SK-N-SH (cell line): ENCODE results near the gene ERMAP.

ENCODE experiments used
- CTCF ChIP-seq: fragments of 200-600 bp; sonication (generic); IDR thresholded peaks from 2 replicates; pipeline ENCODE4 v1.6.1; 2017; ENCODE audit warnings: antibody characterized with exemption, mild to moderate bottlenecking, moderate library complexity
- EP300 ChIP-seq, 2 experiments: IDR thresholded peaks; 2 replicates each; pipeline versions ENCODE4 v1.4.0 to v1.6.1; 2012; ENCODE audit warnings: borderline replicate concordance in 1 of 2, low read depth in 1 of 2, low read length in 1 of 2
- EZH2phosphoT487 ChIP-seq: fragments of 200-600 bp; sonication (generic); IDR thresholded peaks from 2 replicates; pipeline ENCODE4 v1.6.1; 2017; ENCODE audit warnings: low read depth, mixed run types, mild to moderate bottlenecking, antibody characterized with exemption, moderate library complexity, borderline replicate concordance
- FOXM1 ChIP-seq: IDR thresholded peaks from 2 replicates; pipeline ENCODE4 v1.4.0; 2012; ENCODE audit warnings: low read depth, mild to moderate bottlenecking
- MAX ChIP-seq: IDR thresholded peaks from 2 replicates; pipeline ENCODE4 v1.4.0; 2012; ENCODE audit warnings: low read depth
- RCOR1 ChIP-seq: fragments of 150-350 bp; IDR thresholded peaks from 2 replicates; pipeline ENCODE4 v1.6.1; 2017; ENCODE audit warnings: antibody characterized with exemption, low read length
- TAF1 ChIP-seq: IDR thresholded peaks from 2 replicates; pipeline ENCODE4 v1.6.1; 2012; ENCODE audit warnings: low read depth, mild to moderate bottlenecking, low read length, moderate library complexity, borderline replicate concordance
- TEAD4 ChIP-seq: IDR thresholded peaks from 2 replicates; pipeline ENCODE4 v1.4.0; 2012; ENCODE audit warnings: mild to moderate bottlenecking, borderline replicate concordance; ENCODE audit not compliant: insufficient read depth
- USF2 ChIP-seq: fragments of 150-350 bp; IDR thresholded peaks from 2 replicates; pipeline ENCODE4 v1.6.1; 2017; ENCODE audit warnings: antibody characterized with exemption, low read length, low read depth, borderline replicate concordance
- YY1 ChIP-seq: IDR thresholded peaks from 2 replicates; pipeline ENCODE4 v1.4.0; 2012; ENCODE audit warnings: low read depth, mild to moderate bottlenecking

GRCh38 chr1:42788021-42788420 is 28.9 kb upstream of the ERMAP start:
- no peak for TF ChIP-seq CTCF
- no peak for TF ChIP-seq MAX
- TF ChIP-seq EP300 (IDR thresholded peaks at IDR 0.05; ENCODE audit: borderline replicate concordance in 1 of 2, low read depth in 1 of 2, low read length in 1 of 2) = no peak
- TF ChIP-seq TEAD4 = no peak
- TF ChIP-seq USF2 = no peak
- TF ChIP-seq YY1 = no peak
- TF ChIP-seq RCOR1 = no peak
- no peak for TF ChIP-seq FOXM1
- no peak for TF ChIP-seq TAF1
- no peak for TF ChIP-seq EZH2phosphoT487
